Measurements from ENCODE around the gene ERCC6L2.

Gene ERCC6L2

GRCh38 chr9:95954940-95955339, 79.4 kb downstream of the ERCC6L2 start:
- ATAC-seq: no peak
- TF ChIP-seq PATZ1 (CRISPR knock-in tag; IDR thresholded peaks at IDR 0.05; ENCODE audit: borderline replicate concordance): no peak
- TF ChIP-seq ZNF70 (CRISPR knock-in tag; IDR thresholded peaks at IDR 0.05): no peak
- TF ChIP-seq ZC3H10 (CRISPR knock-in tag; IDR thresholded peaks at IDR 0.05): no peak
- TF ChIP-seq TCF4 (CRISPR knock-in tag; IDR thresholded peaks at IDR 0.05; ENCODE audit: borderline replicate concordance): no peak
- TF ChIP-seq ISL1 (CRISPR knock-in tag; IDR thresholded peaks at IDR 0.05): no peak
- TF ChIP-seq OSR1 (CRISPR knock-in tag; IDR thresholded peaks at IDR 0.05): no peak
- TF ChIP-seq ZFP3 (CRISPR knock-in tag; IDR thresholded peaks at IDR 0.05): no peak
- no peak for TF ChIP-seq POU6F1 (CRISPR knock-in tag; IDR thresholded peaks at IDR 0.05; ENCODE audit: borderline replicate concordance, low read depth)
- no peak for TF ChIP-seq ESRRG (CRISPR knock-in tag; IDR thresholded peaks at IDR 0.05)
- TF ChIP-seq TSHZ2 (CRISPR knock-in tag; IDR thresholded peaks at IDR 0.05): no peak
- no peak for TF ChIP-seq ZNF8 (CRISPR knock-in tag; IDR thresholded peaks at IDR 0.05)
- TF ChIP-seq TOX (CRISPR knock-in tag; IDR thresholded peaks at IDR 0.05; ENCODE audit: borderline replicate concordance): no peak
- TF ChIP-seq RARB (CRISPR knock-in tag; IDR thresholded peaks at IDR 0.05): no peak
- no peak for TF ChIP-seq ARNTL (CRISPR knock-in tag; IDR thresholded peaks at IDR 0.05; ENCODE audit: borderline replicate concordance, low read depth)
- no peak for TF ChIP-seq ZNF565 (CRISPR knock-in tag; conservative IDR thresholded peaks at IDR 0.05; ENCODE audit: low read depth)
- TF ChIP-seq CREB5 (CRISPR knock-in tag; IDR thresholded peaks at IDR 0.05; ENCODE audit: low read depth): no peak
- no peak for TF ChIP-seq ZFP30 (CRISPR knock-in tag; IDR thresholded peaks at IDR 0.05)
- TF ChIP-seq SNAI2 (CRISPR knock-in tag; IDR thresholded peaks at IDR 0.05): no peak
- TF ChIP-seq PPARA (CRISPR knock-in tag; IDR thresholded peaks at IDR 0.05; ENCODE audit: borderline replicate concordance): no peak
- no peak for TF ChIP-seq GLIS3 (CRISPR knock-in tag; IDR thresholded peaks at IDR 0.05)

- ATAC-seq: no peak
These were observed 87.4 kb downstream of the ERCC6L2 start for GRCh38 chr9:95962936-95963335.

GRCh38 chr9:95963659-95964058, 88.2 kb downstream of the ERCC6L2 start:
- ATAC-seq: no peak
- TF ChIP-seq ZC3H10 (CRISPR knock-in tag; IDR thresholded peaks at IDR 0.05): no peak
- TF ChIP-seq GLIS3 (CRISPR knock-in tag; IDR thresholded peaks at IDR 0.05): no peak
- no peak for TF ChIP-seq ZFP30 (CRISPR knock-in tag; IDR thresholded peaks at IDR 0.05)
- TF ChIP-seq RARB (CRISPR knock-in tag; IDR thresholded peaks at IDR 0.05): no peak
- TF ChIP-seq SNAI2 (CRISPR knock-in tag; IDR thresholded peaks at IDR 0.05): no peak
- TF ChIP-seq ZNF8 (CRISPR knock-in tag; IDR thresholded peaks at IDR 0.05): no peak
- no peak for TF ChIP-seq ZNF565 (CRISPR knock-in tag; conservative IDR thresholded peaks at IDR 0.05; ENCODE audit: low read depth)
- no peak for TF ChIP-seq TOX (CRISPR knock-in tag; IDR thresholded peaks at IDR 0.05; ENCODE audit: borderline replicate concordance)
- no peak for TF ChIP-seq ISL1 (CRISPR knock-in tag; IDR thresholded peaks at IDR 0.05)
- no peak for TF ChIP-seq BACH2 (CRISPR knock-in tag; IDR thresholded peaks at IDR 0.05; ENCODE audit: borderline replicate concordance)
- TF ChIP-seq CREB5 (CRISPR knock-in tag; IDR thresholded peaks at IDR 0.05; ENCODE audit: low read depth): no peak
- TF ChIP-seq POU6F1 (CRISPR knock-in tag; IDR thresholded peaks at IDR 0.05; ENCODE audit: borderline replicate concordance, low read depth): no peak
- no peak for TF ChIP-seq OSR1 (CRISPR knock-in tag; IDR thresholded peaks at IDR 0.05)
- no peak for TF ChIP-seq PPARA (CRISPR knock-in tag; IDR thresholded peaks at IDR 0.05; ENCODE audit: borderline replicate concordance)
- no peak for TF ChIP-seq TCF4 (CRISPR knock-in tag; IDR thresholded peaks at IDR 0.05; ENCODE audit: borderline replicate concordance)
- TF ChIP-seq ZFP3 (CRISPR knock-in tag; IDR thresholded peaks at IDR 0.05): no peak
- TF ChIP-seq TSHZ2 (CRISPR knock-in tag; IDR thresholded peaks at IDR 0.05): no peak
- no peak for TF ChIP-seq ZNF70 (CRISPR knock-in tag; IDR thresholded peaks at IDR 0.05)
- TF ChIP-seq ARNTL (CRISPR knock-in tag; IDR thresholded peaks at IDR 0.05; ENCODE audit: borderline replicate concordance, low read depth): no peak

More at GRCh38 chr9:95962936-95963335, 87.4 kb downstream of the ERCC6L2 start:
- no peak for TF ChIP-seq TOX (CRISPR knock-in tag; IDR thresholded peaks at IDR 0.05; ENCODE audit: borderline replicate concordance)
- no peak for TF ChIP-seq ZFP3 (CRISPR knock-in tag; IDR thresholded peaks at IDR 0.05)
- no peak for TF ChIP-seq SNAI2 (CRISPR knock-in tag; IDR thresholded peaks at IDR 0.05)
- no peak for TF ChIP-seq CSDC2 (CRISPR knock-in tag; IDR thresholded peaks at IDR 0.05)
- TF ChIP-seq ARNTL (CRISPR knock-in tag; IDR thresholded peaks at IDR 0.05; ENCODE audit: borderline replicate concordance, low read depth): no peak
- TF ChIP-seq ZNF70 (CRISPR knock-in tag; IDR thresholded peaks at IDR 0.05): no peak
